T-helper 1 cell (primary cell): ENCODE results near the gene CCDC146.
A peak's percentile ranks its signal among the peaks of the same experiment; 100 is the strongest.
"Not testable (repeated sequence)": the region's sequence is repeated elsewhere in the genome, so short reads cannot be mapped to it uniquely, and the experiment has no call there.

Experiments used
- DNase-seq, 5 donors: peaks; one replicate each; pipeline ENCODE4 v3.0.0-alpha.2; 2012 to 2020
- total RNA-seq, 4 donors: gene quantifications; one replicate each; lab custom pipeline; 2026; lab: John Stamatoyannopoulos, UW

Gene CCDC146, protein sequence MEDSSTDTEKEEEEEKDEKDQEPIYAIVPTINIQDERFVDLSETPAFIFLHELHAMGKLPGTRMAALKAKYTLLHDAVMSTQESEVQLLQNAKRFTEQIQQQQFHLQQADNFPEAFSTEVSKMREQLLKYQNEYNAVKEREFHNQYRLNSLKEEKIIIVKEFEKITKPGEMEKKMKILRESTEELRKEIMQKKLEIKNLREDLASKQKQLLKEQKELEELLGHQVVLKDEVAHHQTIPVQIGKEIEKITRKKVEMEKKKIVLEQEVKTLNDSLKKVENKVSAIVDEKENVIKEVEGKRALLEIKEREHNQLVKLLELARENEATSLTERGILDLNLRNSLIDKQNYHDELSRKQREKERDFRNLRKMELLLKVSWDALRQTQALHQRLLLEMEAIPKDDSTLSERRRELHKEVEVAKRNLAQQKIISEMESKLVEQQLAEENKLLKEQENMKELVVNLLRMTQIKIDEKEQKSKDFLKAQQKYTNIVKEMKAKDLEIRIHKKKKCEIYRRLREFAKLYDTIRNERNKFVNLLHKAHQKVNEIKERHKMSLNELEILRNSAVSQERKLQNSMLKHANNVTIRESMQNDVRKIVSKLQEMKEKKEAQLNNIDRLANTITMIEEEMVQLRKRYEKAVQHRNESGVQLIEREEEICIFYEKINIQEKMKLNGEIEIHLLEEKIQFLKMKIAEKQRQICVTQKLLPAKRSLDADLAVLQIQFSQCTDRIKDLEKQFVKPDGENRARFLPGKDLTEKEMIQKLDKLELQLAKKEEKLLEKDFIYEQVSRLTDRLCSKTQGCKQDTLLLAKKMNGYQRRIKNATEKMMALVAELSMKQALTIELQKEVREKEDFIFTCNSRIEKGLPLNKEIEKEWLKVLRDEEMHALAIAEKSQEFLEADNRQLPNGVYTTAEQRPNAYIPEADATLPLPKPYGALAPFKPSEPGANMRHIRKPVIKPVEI
- total RNA-seq, result 12.3 to 19.4 (median 14.8) reads per million in 4 donors

DNA sequence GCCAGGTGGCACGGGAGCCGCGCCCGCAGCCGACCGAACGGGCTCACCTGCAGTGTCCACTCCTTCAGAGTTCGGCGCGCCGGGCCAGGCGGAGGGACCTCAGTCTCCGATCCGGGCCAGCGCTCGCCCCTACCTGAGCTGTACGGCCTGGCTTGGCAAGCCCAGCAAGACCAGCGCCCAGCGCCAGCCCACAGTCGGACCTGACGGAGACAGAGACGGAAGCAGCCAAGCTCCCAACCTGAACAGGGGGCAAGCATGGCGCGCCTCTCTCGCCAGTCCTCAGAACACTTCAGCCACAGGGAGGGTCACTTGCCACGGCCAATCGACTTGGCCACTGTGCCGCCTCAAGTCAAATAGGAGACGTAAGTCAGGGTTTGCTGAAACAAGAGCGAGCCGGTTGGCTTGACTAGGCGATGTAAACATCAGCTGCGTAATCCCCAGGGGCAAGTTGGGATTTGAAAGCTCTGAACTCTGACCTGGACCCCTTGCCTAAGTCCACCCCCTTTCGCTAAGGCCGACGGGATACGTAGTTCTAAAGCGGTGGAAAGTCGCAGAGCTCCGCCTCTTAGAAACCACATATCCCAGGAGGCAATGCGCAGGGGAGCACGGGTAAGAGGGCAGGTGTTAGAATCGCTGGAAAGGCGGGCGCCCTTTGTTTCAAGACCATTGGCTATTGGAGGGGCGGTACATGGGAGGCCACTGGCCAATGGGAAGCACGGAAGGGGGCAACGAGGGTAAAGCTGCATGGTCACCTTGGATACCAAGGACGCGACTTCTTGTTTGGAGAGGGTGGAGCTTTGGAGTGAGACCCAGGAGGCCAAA, at the start of gene CCDC146:
Gene CCDC146, plus strand, starts transcription at position 756 of the 822 bp plus-strand sequence. CDS start 45,054 bp downstream, outside the sequence.
- DNase-seq, result peak; percentile 85 to 98 (median 93)

- DNase-seq, result not testable (repeated sequence)
Observed at GRCh38 chr7:77074786-77075396, 47.5 kb upstream of the CCDC146 start.

DNA sequence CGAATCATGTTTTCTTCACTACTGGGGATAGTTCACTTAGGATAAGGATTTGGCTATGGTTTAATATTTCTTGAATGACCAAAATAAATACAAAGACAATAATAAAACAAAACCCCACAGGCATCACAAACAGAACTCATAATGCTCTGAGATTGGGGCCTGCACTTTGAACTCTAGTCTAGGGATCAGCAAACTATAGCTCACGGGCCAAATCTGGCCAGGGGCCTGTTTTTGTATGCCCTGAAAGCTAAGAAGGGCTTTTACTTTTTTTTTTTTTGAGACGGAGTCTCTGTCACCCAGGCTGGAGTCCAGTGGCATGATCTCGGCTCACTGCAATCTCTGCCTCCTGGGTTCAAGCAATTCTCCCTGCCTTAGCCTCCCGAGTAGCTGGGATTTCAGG, 45.4 kb upstream of the CCDC146 start:
- not testable (repeated sequence) for DNase-seq

GRCh38 chr7:77079112-77079511, 43.3 kb upstream of the CCDC146 start:
- DNase-seq, result not testable (repeated sequence)

DNA sequence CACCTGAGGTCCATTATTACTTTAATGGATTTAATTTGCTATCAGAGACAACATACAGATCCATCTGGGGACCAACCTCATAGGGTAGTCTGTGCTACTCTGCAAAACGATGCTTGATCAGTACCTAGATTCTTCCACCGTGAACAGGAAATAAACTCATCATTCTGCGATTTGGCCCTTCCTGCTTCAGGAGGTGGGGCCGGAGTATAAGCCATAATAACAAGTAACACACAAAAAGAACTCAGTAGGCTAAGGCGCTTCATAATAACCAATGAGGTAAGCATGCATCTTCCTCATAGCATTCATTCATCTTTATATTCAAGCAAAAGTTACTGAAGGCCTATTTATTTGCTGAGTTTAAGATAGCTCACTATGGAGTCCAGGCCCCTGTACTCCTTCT, 42.8 kb upstream of the CCDC146 start:
- not testable (repeated sequence) for DNase-seq

DNA sequence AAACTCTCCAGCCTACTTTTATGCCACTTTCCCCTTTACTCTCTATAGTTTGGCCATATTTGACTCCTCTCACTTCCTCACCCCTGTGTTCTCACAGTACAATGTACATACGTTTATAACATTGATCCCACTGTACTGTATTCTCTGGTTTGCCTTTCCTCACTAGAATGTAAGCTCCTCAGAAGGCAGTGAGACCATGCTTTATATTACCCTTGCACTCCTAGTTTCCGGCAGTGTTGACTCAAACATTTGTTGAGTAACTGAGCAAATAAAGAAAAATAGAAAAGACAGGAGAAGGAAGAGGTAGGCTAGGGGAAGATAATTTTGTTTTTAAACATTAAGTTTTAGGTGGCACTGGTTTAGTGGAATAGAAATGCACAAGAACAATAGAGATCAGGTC, 42.2 kb upstream of the CCDC146 start:
- DNase-seq, result not testable (repeated sequence)

DNA sequence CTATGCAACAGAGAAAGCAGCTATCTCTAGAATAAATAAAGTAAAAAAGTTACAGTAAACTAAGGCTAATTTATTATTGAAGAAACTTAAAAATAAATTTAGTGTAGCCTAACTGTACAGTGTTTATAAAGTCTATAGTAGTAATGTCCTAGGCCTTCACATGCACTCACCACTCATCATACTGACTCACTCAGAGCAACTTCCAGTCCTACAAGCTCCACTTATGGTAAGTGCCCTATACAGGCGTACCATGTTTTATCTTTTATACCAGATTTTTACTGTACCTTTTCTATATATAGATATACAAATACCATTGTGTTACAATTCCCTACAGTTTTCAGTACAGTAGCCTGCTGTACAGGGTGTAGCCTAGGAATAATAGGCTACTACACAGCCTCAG, 40.2 kb upstream of the CCDC146 start:
- not testable (repeated sequence) for DNase-seq

GRCh38 chr7:77092301-77092700, 30.1 kb upstream of the CCDC146 start:
- not testable (repeated sequence) for DNase-seq

- DNase-seq, result not testable (repeated sequence)
Observed at GRCh38 chr7:77100501-77100900, 21.9 kb upstream of the CCDC146 start.

DNA sequence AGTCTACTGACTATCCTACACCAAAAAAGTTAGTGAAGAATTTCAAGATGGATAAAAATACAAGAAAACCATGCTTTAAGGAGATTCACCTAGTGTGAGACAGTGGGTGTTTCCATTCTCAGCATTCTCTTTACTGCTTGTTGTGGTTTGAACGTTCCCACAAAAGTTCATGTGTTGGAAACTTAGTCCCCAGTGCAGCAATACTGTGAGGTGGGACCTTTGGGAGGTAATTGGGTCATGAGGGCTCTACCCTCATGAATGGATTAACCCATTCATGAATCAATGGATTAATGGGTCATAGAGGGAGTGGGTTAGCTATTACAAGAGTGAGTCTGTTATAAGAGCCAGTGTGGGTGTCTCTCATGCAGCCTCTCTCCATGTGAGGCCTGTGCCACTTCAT, 21.2 kb upstream of the CCDC146 start:
- DNase-seq, result not testable (repeated sequence)

DNA sequence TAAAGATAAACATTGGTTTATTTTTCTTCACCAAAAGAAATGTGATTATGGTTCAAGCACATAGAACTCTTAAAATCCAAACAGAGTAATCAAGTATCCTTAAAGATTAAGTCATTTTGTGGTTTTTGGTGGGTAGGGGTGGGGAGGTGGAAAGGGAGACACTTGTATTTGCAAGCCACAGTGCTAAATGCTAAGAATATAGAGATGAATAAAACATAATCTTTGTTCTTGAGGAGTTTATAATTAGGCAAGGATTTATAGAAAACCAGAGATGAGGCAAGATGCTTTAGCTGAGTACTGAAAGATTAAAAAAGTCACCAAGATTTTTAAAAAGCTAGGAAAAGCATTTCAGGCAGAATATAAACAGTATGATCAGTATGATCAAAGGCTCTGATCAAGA, 19.7 kb upstream of the CCDC146 start:
- not testable (repeated sequence) for DNase-seq

GRCh38 chr7:77105904-77106303, 16.5 kb upstream of the CCDC146 start:
- not testable (repeated sequence) for DNase-seq

- DNase-seq, result not testable (repeated sequence)
Observed at GRCh38 chr7:77107659-77108058, 14.8 kb upstream of the CCDC146 start.

- not testable (repeated sequence) for DNase-seq
Observed at GRCh38 chr7:77108362-77108761, 14.1 kb upstream of the CCDC146 start.

GRCh38 chr7:77112719-77113306, 9.6 kb upstream of the CCDC146 start:
- DNase-seq, result peak in 1 of 5 donors; percentile 4

DNA sequence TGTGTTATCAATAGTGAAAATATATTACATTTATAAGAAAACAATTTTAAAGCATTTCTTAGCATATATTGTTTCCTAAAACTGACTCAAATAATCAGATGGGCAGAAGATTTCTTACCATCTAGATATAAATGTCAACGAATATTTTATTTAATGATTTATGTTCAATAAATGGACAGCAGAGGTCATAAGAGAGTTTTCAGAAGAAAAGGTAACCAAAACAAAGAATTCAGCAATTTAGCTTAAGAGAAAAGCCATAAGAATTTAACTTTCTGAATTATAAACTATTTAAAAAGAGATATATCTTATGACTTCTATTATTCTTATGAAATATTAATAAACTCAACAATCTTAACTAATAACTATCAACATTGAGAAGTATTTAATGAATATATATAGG, 3.1 kb downstream of the CCDC146 start:
- not testable (repeated sequence) for DNase-seq

GRCh38 chr7:77127009-77127408, 4.6 kb downstream of the CCDC146 start:
- not testable (repeated sequence) for DNase-seq

GRCh38 chr7:77128582-77129410, 6.4 kb downstream of the CCDC146 start:
- DNase-seq, result not testable (repeated sequence)

- DNase-seq, result not testable (repeated sequence)
Observed at GRCh38 chr7:77131781-77132180, 9.4 kb downstream of the CCDC146 start.

GRCh38 chr7:77138668-77139067, 16.3 kb downstream of the CCDC146 start:
- DNase-seq, result not testable (repeated sequence)
